Liver (tissue), 9 donors: ENCODE measurements around the gene RHEB. TPM values are rescaled to one million over a fixed set of nuclear protein-coding genes. Genes with fewer than 3 reads are reported as not detected.

Experiments used
- DNase-seq: peaks from one replicate; pipeline ENCODE4 v3.0.0-alpha.2; 2017; ENCODE audit warnings: low spot score
- H3K27ac ChIP-seq, 2 donors: one replicate each; pipeline ENCODE4 v1.7.0; 2013; ENCODE audit warnings: inconsistent platforms in 2 of 2, low read length in 2 of 2, control low read depth in 1 of 2, low read depth in 1 of 2, mild to moderate bottlenecking in 1 of 2
- H3K27me3 ChIP-seq, 4 donors: one replicate each; pipeline versions ENCODE4 v1.6.1 to v1.7.0; 2013; ENCODE audit warnings: low read length in 3 of 4, inconsistent platforms in 1 of 4, mild to moderate bottlenecking in 1 of 4, moderate library complexity in 1 of 4; ENCODE audit not compliant: control insufficient read depth in 4 of 4, insufficient read depth in 4 of 4
- H3K36me3 ChIP-seq, 4 donors: one replicate each; pipeline versions ENCODE4 v1.6.1 to v1.7.0; 2013; ENCODE audit warnings: low read length in 3 of 4, mild to moderate bottlenecking in 3 of 4, low read depth in 1 of 4, moderate library complexity in 1 of 4; ENCODE audit not compliant: control insufficient read depth in 4 of 4, insufficient read depth in 3 of 4
- H3K4me1 ChIP-seq, 4 donors: one replicate each; pipeline versions ENCODE4 v1.6.1 to v1.7.0; 2013; ENCODE audit warnings: low read length in 3 of 4, mild to moderate bottlenecking in 3 of 4, moderate library complexity in 1 of 4; ENCODE audit not compliant: control insufficient read depth in 4 of 4, insufficient read depth in 4 of 4
- H3K4me3 ChIP-seq, 3 donors: one replicate each; pipeline versions ENCODE4 v1.6.1 to v1.7.0; 2013; ENCODE audit warnings: low read length in 3 of 3, control low read depth in 1 of 3, low read depth in 1 of 3, mild to moderate bottlenecking in 1 of 3
- H3K9ac ChIP-seq, 2 donors: one replicate each; pipeline ENCODE4 v1.7.0; 2013; ENCODE audit warnings: low read length in 2 of 2, mild to moderate bottlenecking in 2 of 2, moderate library complexity in 2 of 2, control low read depth in 1 of 2, low read depth in 1 of 2
- H3K9me3 ChIP-seq, 4 donors: one replicate each; pipeline versions ENCODE4 v1.6.1 to v1.7.0; 2013; ENCODE audit warnings: low read length in 3 of 4; ENCODE audit not compliant: control insufficient read depth in 4 of 4
- CTCF ChIP-seq: fragments of 150-350 bp; IDR thresholded peaks from 2 replicates; pipeline ENCODE4 v1.5.1; 2017; ENCODE audit warnings: improper control_type of control experiment, low read depth, low read length; ENCODE audit not compliant: missing input control
- EGR1 ChIP-seq, 2 donors: IDR thresholded peaks; 2 replicates each; pipeline ENCODE4 v1.6.1; 2016 to 2018; ENCODE audit warnings: antibody characterized with exemption in 2 of 2, low read depth in 2 of 2
- FOXA1 ChIP-seq: IDR thresholded peaks from 2 replicates; pipeline ENCODE4 v1.6.1; 2016; ENCODE audit warnings: antibody characterized with exemption
- FOXA2 ChIP-seq: IDR thresholded peaks from 2 replicates; pipeline ENCODE4 v1.6.1; 2016; ENCODE audit warnings: antibody characterized with exemption
- GABPA ChIP-seq, 2 donors: IDR thresholded peaks in 1 of 2; conservative IDR thresholded peaks in 1 of 2; 2 replicates each; pipeline ENCODE4 v1.6.1; 2016; ENCODE audit warnings: antibody characterized with exemption in 2 of 2, mild to moderate bottlenecking in 1 of 2, moderate library complexity in 1 of 2
- HNF4A ChIP-seq, 2 donors: conservative IDR thresholded peaks; 2 replicates each; pipeline ENCODE4 v1.6.1; 2016; ENCODE audit warnings: antibody characterized with exemption in 2 of 2, mild to moderate bottlenecking in 2 of 2
- HNF4G ChIP-seq: IDR thresholded peaks from 2 replicates; pipeline ENCODE4 v1.6.1; 2016; ENCODE audit warnings: antibody characterized with exemption
- JUND ChIP-seq, 2 donors: IDR thresholded peaks; 2 replicates each; pipeline ENCODE4 v1.6.1; 2016; ENCODE audit warnings: antibody characterized with exemption in 2 of 2
- MAX ChIP-seq: IDR thresholded peaks from 2 replicates; pipeline ENCODE4 v1.6.1; 2016; ENCODE audit warnings: antibody characterized with exemption
- NR2F2 ChIP-seq: IDR thresholded peaks from 2 replicates; pipeline ENCODE4 v1.6.1; 2016; ENCODE audit warnings: antibody characterized with exemption
- RAD21 ChIP-seq, 2 donors: IDR thresholded peaks; 2 replicates each; pipeline ENCODE4 v1.6.1; 2016; ENCODE audit warnings: antibody characterized with exemption in 2 of 2, mild to moderate bottlenecking in 2 of 2
- REST ChIP-seq: IDR thresholded peaks from 2 replicates; pipeline ENCODE4 v1.6.1; 2016; ENCODE audit warnings: antibody characterized with exemption, mild to moderate bottlenecking
- RXRA ChIP-seq, 2 donors: IDR thresholded peaks; 2 replicates each; pipeline ENCODE4 v1.6.1; 2017 to 2018; ENCODE audit warnings: antibody characterized with exemption in 2 of 2, mild to moderate bottlenecking in 1 of 2
- SP1 ChIP-seq: IDR thresholded peaks from 2 replicates; pipeline ENCODE4 v1.6.1; 2018; ENCODE audit warnings: antibody characterized with exemption, mild to moderate bottlenecking
- TAF1 ChIP-seq: conservative IDR thresholded peaks from 2 replicates; pipeline ENCODE4 v1.6.1; 2016; ENCODE audit warnings: antibody characterized with exemption, mild to moderate bottlenecking
- YY1 ChIP-seq: IDR thresholded peaks from 2 replicates; pipeline ENCODE4 v1.6.1; 2016; ENCODE audit warnings: antibody characterized with exemption, mild to moderate bottlenecking
- WGBS: extraction: QIAGEN DNeasy Blood & Tissue Kit; methylation state at CpG from one replicate; pipeline ENCODE4 v1.1.7; 2013; 5-methylcytosine and 5-hydroxymethylcytosine counted together
- polyA plus RNA-seq, 2 donors: library from polyadenylated mRNA; stranded (reverse) in 1 of 2; unstranded in 1 of 2; fragments of 200-250 nt in 1 of 2; fragments of >200 nt in 1 of 2; fragmentation: Nextera tagmentation in 1 of 2; extraction: Ambion mirVana in 1 of 2; gene quantifications; one replicate each; pipeline versions ENCODE4 v1.2.1 to v1.2.3, GENCODE V29; 2013 to 2015
- total RNA-seq, 2 donors: library from RNA; depleted of rRNA; stranded (reverse); fragments of >200 nt; gene quantifications; one replicate each; pipeline ENCODE4 v1.2.3, GENCODE V29; 2014
- TF ChIP-seq, protein P1 (sequence below): IDR thresholded peaks from 2 replicates; pipeline ENCODE4 v1.6.1; 2016; ENCODE audit warnings: antibody characterized with exemption
- TF ChIP-seq, protein P2 (sequence below): IDR thresholded peaks from 2 replicates; pipeline ENCODE4 v1.6.1; 2016; ENCODE audit warnings: antibody characterized with exemption
- donor health status: healthy.
- donor health status: healthy.
- donor health status: healthy.
- donor health status: healthy.
- donor health status: healthy.

Gene RHEB
- total and polyA plus RNA-seq, 4 donors: 29.5 to 59.0 (median 36.5) TPM

- Histone ChIP-seq H3K36me3 (peaks cover 4 to 11% (median 5%) of the 10 kb centered on the region in 4 donors), H3K27ac (no peak overlapping the region), H3K4me1 (no peaks in the 10 kb centered on the region), H3K9ac (no peak overlapping the region), H3K9me3 (no peaks in the 10 kb centered on the region), H3K27me3 (no peaks in the 10 kb centered on the region), H3K4me3 (no peak overlapping the region)
- DNase-seq: no peak
- 95% methylated on average over 7 of the region's 7 CpGs for WGBS
- TF ChIP-seq CTCF (no peak), GABPA (IDR thresholded peaks at IDR 0.05 in 1 of 2, conservative IDR thresholded peaks at IDR 0.05 in 1 of 2) (no peak), EGR1 (IDR thresholded peaks at IDR 0.05; ENCODE audit: low read depth in 2 of 2) (no peak)
Observed at GRCh38 chr7:151477867-151478266, 41.8 kb downstream of the RHEB start.

DNA sequence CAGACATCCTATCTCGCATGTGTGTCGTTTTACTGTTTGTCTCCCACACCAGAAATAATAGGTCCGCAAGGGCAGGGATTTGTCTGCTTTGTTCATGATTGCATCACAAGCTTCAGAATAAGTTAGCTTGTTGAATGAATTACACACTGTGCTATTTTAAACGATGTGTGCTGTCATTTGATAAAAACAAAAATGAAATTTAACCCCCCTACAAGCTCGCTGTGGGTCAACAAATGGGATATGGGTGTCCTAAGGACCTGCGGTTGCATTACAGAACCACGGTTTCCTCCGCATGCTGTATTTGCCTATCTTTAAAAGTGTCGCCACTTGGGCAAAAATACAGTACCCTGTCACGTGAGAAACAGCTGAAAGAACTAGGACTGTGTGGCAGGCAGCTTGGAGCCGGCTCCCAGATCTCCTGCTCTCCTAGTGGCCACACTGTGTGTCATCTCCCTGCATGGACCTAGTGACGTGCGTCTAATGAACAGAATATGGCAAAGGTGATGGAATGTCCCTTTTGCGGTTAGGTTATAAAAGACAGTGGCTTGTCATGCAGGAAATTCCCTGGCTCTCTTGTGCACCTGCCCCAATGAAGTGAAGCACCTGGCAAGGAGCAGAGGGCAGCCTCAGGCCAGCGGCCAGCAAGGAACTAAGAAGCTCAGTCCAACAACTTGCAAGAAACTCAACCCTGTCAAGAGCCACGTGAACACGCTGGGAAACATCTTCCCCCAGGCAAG, 46.9 kb downstream of the RHEB start:
- H3K9ac ChIP-seq: no peak overlapping the region
- 88% methylated on average over 17 of the region's 17 CpGs for WGBS
- no peak for TF ChIP-seq GABPA (IDR thresholded peaks at IDR 0.05 in 1 of 2, conservative IDR thresholded peaks at IDR 0.05 in 1 of 2)
- no peak for TF ChIP-seq REST
- no peak for TF ChIP-seq RXRA (IDR thresholded peaks at IDR 0.05)
- no peak for TF ChIP-seq HNF4G
- TF ChIP-seq HNF4A (conservative IDR thresholded peaks at IDR 0.05): no peak
- TF ChIP-seq MAX: no peak
- TF ChIP-seq RAD21 (IDR thresholded peaks at IDR 0.05): no peak
- TF ChIP-seq FOXA2: no peak
- no peak for TF ChIP-seq JUND (IDR thresholded peaks at IDR 0.05)
- TF ChIP-seq, protein P1, sequence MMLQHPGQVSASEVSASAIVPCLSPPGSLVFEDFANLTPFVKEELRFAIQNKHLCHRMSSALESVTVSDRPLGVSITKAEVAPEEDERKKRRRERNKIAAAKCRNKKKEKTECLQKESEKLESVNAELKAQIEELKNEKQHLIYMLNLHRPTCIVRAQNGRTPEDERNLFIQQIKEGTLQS: no peak
- no peak for TF ChIP-seq YY1
- TF ChIP-seq EGR1 (IDR thresholded peaks at IDR 0.05; ENCODE audit: low read depth in 2 of 2): no peak
- no peak for TF ChIP-seq TAF1
- no peak for TF ChIP-seq FOXA1
- TF ChIP-seq, protein P2, sequence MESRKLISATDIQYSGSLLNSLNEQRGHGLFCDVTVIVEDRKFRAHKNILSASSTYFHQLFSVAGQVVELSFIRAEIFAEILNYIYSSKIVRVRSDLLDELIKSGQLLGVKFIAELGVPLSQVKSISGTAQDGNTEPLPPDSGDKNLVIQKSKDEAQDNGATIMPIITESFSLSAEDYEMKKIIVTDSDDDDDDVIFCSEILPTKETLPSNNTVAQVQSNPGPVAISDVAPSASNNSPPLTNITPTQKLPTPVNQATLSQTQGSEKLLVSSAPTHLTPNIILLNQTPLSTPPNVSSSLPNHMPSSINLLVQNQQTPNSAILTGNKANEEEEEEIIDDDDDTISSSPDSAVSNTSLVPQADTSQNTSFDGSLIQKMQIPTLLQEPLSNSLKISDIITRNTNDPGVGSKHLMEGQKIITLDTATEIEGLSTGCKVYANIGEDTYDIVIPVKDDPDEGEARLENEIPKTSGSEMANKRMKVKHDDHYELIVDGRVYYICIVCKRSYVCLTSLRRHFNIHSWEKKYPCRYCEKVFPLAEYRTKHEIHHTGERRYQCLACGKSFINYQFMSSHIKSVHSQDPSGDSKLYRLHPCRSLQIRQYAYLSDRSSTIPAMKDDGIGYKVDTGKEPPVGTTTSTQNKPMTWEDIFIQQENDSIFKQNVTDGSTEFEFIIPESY: no peak
- TF ChIP-seq CTCF: no peak
- no peak for TF ChIP-seq SP1
- TF ChIP-seq NR2F2: no peak
- peaks cover 4 to 33% (median 22%) of the 10 kb centered on the region in 4 donors for H3K36me3 ChIP-seq
- H3K9me3 ChIP-seq: no peaks in the 10 kb centered on the region
- no peak for DNase-seq
- no peak overlapping the region for H3K27ac ChIP-seq
- H3K27me3 ChIP-seq: no peaks in the 10 kb centered on the region
- no peaks in the 10 kb centered on the region for H3K4me1 ChIP-seq
- H3K4me3 ChIP-seq: no peak overlapping the region
